HCT116 (cell line): Measurements from ENCODE around the gene PIM3.

ENCODE experiments used
- CTCF ChIP-seq, 3 experiments: fragments of 200-600 bp in 1 of 3; sonication (generic) in 1 of 3; IDR thresholded peaks in 2 of 3; conservative IDR thresholded peaks in 1 of 3; 2 replicates each; pipeline ENCODE4 v1.5.1; 2012 to 2017; ENCODE audit warnings: low read depth in 2 of 3, low read length in 2 of 3, antibody characterized with exemption in 1 of 3, borderline replicate concordance in 1 of 3, control low read depth in 1 of 3, mild to moderate bottlenecking in 1 of 3, mixed read lengths in 1 of 3, mixed run types in 1 of 3, moderate library complexity in 1 of 3; ENCODE audit not compliant: insufficient read depth in 1 of 3
- EZH2phosphoT487 ChIP-seq: fragments of 200-600 bp; IDR thresholded peaks from 2 replicates; pipeline ENCODE4 v1.6.1; 2018; ENCODE audit warnings: antibody characterized with exemption, borderline replicate concordance
- FOSL1 ChIP-seq: IDR thresholded peaks from 2 replicates; pipeline ENCODE4 v1.6.1; 2012; ENCODE audit warnings: low read depth
- MAX ChIP-seq: IDR thresholded peaks from 2 replicates; pipeline ENCODE4 v1.6.1; 2012
- POLR2A ChIP-seq: IDR thresholded peaks from 2 replicates; pipeline ENCODE4 v1.7.0; 2011; ENCODE audit warnings: borderline replicate concordance; ENCODE audit not compliant: insufficient read depth, insufficient read length; ENCODE audit errors: extremely low read depth
- POLR2AphosphoS5 ChIP-seq: IDR thresholded peaks from 2 replicates; pipeline ENCODE4 v1.6.1; 2011; ENCODE audit warnings: mild to moderate bottlenecking, low read depth, low read length, moderate library complexity
- RAD21 ChIP-seq: IDR thresholded peaks from 2 replicates; pipeline ENCODE4 v1.6.1; 2012; ENCODE audit warnings: low read depth, mild to moderate bottlenecking
- REST ChIP-seq: IDR thresholded peaks from 2 replicates; pipeline ENCODE4 v1.6.1; 2012; ENCODE audit warnings: low read depth
- YY1 ChIP-seq: IDR thresholded peaks from 2 replicates; pipeline ENCODE4 v1.6.1; 2011; ENCODE audit warnings: low read length, low read depth, moderate library complexity, mild to moderate bottlenecking; ENCODE audit not compliant: insufficient replicate concordance; ENCODE audit errors: extremely low read depth
- ZBTB33 ChIP-seq: IDR thresholded peaks from 2 replicates; pipeline ENCODE4 v1.6.1; 2011; ENCODE audit warnings: mild to moderate bottlenecking, low read length, moderate library complexity; ENCODE audit not compliant: insufficient replicate concordance; ENCODE audit errors: extremely low read depth

GRCh38 chr22:49958931-49959781 lies 1.4 kb upstream of the PIM3 start:
- TF ChIP-seq REST (no peak), EZH2phosphoT487 (no peak), CTCF (IDR thresholded peaks at IDR 0.05 in 2 of 3, conservative IDR thresholded peaks at IDR 0.05 in 1 of 3; ENCODE audit: borderline replicate concordance in 1 of 3, insufficient read depth in 1 of 3, low read depth in 2 of 3, low read length in 2 of 3) (no peak), FOSL1 (no peak), POLR2AphosphoS5 (no peak), POLR2A (no peak), ZBTB33 (no peak), YY1 (no peak), MAX (no peak), RAD21 (no peak)
